ENCODE measurements around the gene SIPA1L2.

SIPA1L2 gene

GRCh38 chr1:232615306-232615800, 14.6 kb downstream of the SIPA1L2 start:
- TF ChIP-seq GATA2 (IDR thresholded peaks at IDR 0.05; ENCODE audit: low read depth, low read length) (no peak), GATA3 (IDR thresholded peaks at IDR 0.05; ENCODE audit: low read depth, low read length) (no peak)

- no peak for TF ChIP-seq GATA3 (IDR thresholded peaks at IDR 0.05; ENCODE audit: low read depth, low read length)
- no peak for TF ChIP-seq GATA2 (IDR thresholded peaks at IDR 0.05; ENCODE audit: low read depth, low read length)
Observed at GRCh38 chr1:232614811-232615210, 15.1 kb downstream of the SIPA1L2 start.

GRCh38 chr1:232613752-232614381, 16.1 kb downstream of the SIPA1L2 start:
- no peak for TF ChIP-seq GATA3 (IDR thresholded peaks at IDR 0.05; ENCODE audit: low read depth, low read length)
- TF ChIP-seq GATA2 (IDR thresholded peaks at IDR 0.05; ENCODE audit: low read depth, low read length): no peak

GRCh38 chr1:232611834-232612233, 18.1 kb downstream of the SIPA1L2 start:
- no peak for TF ChIP-seq GATA3 (IDR thresholded peaks at IDR 0.05; ENCODE audit: low read depth, low read length)
- no peak for TF ChIP-seq GATA2 (IDR thresholded peaks at IDR 0.05; ENCODE audit: low read depth, low read length)

- TF ChIP-seq GATA2 (IDR thresholded peaks at IDR 0.05; ENCODE audit: low read depth, low read length) (no peak), GATA3 (IDR thresholded peaks at IDR 0.05; ENCODE audit: low read depth, low read length) (no peak)
Observed at GRCh38 chr1:232610192-232610901, 19.6 kb downstream of the SIPA1L2 start.

GRCh38 chr1:232608427-232608826, 21.5 kb downstream of the SIPA1L2 start:
- TF ChIP-seq GATA3 (IDR thresholded peaks at IDR 0.05; ENCODE audit: low read depth, low read length): no peak
- no peak for TF ChIP-seq GATA2 (IDR thresholded peaks at IDR 0.05; ENCODE audit: low read depth, low read length)

- TF ChIP-seq GATA2 (IDR thresholded peaks at IDR 0.05; ENCODE audit: low read depth, low read length) (no peak), GATA3 (IDR thresholded peaks at IDR 0.05; ENCODE audit: low read depth, low read length) (no peak)
Observed at GRCh38 chr1:232602622-232603021, 27.3 kb downstream of the SIPA1L2 start.

- TF ChIP-seq GATA3 (IDR thresholded peaks at IDR 0.05; ENCODE audit: low read depth, low read length) (no peak), GATA2 (IDR thresholded peaks at IDR 0.05; ENCODE audit: low read depth, low read length) (no peak)
Observed at GRCh38 chr1:232600424-232601258, 29.3 kb downstream of the SIPA1L2 start.

GRCh38 chr1:232599178-232600041, 30.5 kb downstream of the SIPA1L2 start:
- TF ChIP-seq GATA2 (IDR thresholded peaks at IDR 0.05; ENCODE audit: low read depth, low read length): no peak
- no peak for TF ChIP-seq GATA3 (IDR thresholded peaks at IDR 0.05; ENCODE audit: low read depth, low read length)

GRCh38 chr1:232598837-232599177, 31.1 kb downstream of the SIPA1L2 start:
- no peak for TF ChIP-seq GATA2 (IDR thresholded peaks at IDR 0.05; ENCODE audit: low read depth, low read length)
- TF ChIP-seq GATA3 (IDR thresholded peaks at IDR 0.05; ENCODE audit: low read depth, low read length): no peak

- TF ChIP-seq GATA2 (IDR thresholded peaks at IDR 0.05; ENCODE audit: low read depth, low read length) (no peak), GATA3 (IDR thresholded peaks at IDR 0.05; ENCODE audit: low read depth, low read length) (no peak)
Observed at GRCh38 chr1:232598133-232598532, 31.8 kb downstream of the SIPA1L2 start.

- TF ChIP-seq GATA3 (IDR thresholded peaks at IDR 0.05; ENCODE audit: low read depth, low read length) (no peak), GATA2 (IDR thresholded peaks at IDR 0.05; ENCODE audit: low read depth, low read length) (no peak)
Observed at GRCh38 chr1:232597721-232598120, 32.2 kb downstream of the SIPA1L2 start.

- TF ChIP-seq GATA2 (IDR thresholded peaks at IDR 0.05; ENCODE audit: low read depth, low read length) (no peak), GATA3 (IDR thresholded peaks at IDR 0.05; ENCODE audit: low read depth, low read length) (no peak)
Observed at GRCh38 chr1:232596666-232597303, 33.1 kb downstream of the SIPA1L2 start.

All from SH-SY5Y (cell line).